Nephron (organoid): ENCODE measurements around the gene CNOT4.

Experiments
- H3K27ac Mint-ChIP-seq, 3 experiments: 2 replicates each; pipeline ENCODE4 v1.8.0; 2020; ENCODE audit warnings: mixed read lengths in 3 of 3, mild to moderate bottlenecking in 2 of 3, moderate library complexity in 1 of 3
- H3K27me3 Mint-ChIP-seq: 2 replicates; pipeline ENCODE4 v1.8.0; 2021; ENCODE audit warnings: low read depth, mild to moderate bottlenecking, moderate library complexity, mixed read lengths
- H3K36me3 Mint-ChIP-seq: 2 replicates; pipeline ENCODE4 v1.8.0; 2020; ENCODE audit warnings: low read depth, mixed read lengths
- H3K4me1 Mint-ChIP-seq: 2 replicates; pipeline ENCODE4 v1.8.0; 2020; ENCODE audit warnings: mixed read lengths
- H3K4me3 Mint-ChIP-seq, 3 experiments: 2 replicates each; pipeline ENCODE4 v1.8.0; 2020; ENCODE audit warnings: mild to moderate bottlenecking in 3 of 3, mixed read lengths in 3 of 3, moderate library complexity in 2 of 3
- H3K9me3 Mint-ChIP-seq: 2 replicates; pipeline ENCODE4 v1.8.0; 2020; ENCODE audit warnings: mixed read lengths
- TF ChIP-seq, protein P1 (sequence below), 3 experiments: fragments of 200-600 bp; sonication (generic); IDR thresholded peaks; one replicate each; pipeline ENCODE4 v1.5.0; 2021; ENCODE audit warnings: antibody characterized with exemption in 3 of 3; ENCODE audit not compliant: unreplicated experiment in 3 of 3

CNOT4 gene

GRCh38 chr7:135317676-135318325 lies 192.1 kb downstream of the CNOT4 start:
- peaks cover 22% of the 10 kb centered on the region for H3K4me1 Mint-ChIP-seq
- H3K4me3 Mint-ChIP-seq: no peak overlapping the region
- no peaks in the 10 kb centered on the region for H3K36me3 Mint-ChIP-seq
- no peaks in the 10 kb centered on the region for H3K9me3 Mint-ChIP-seq
- H3K27ac Mint-ChIP-seq: peak overlapping the region in 2 of 3 experiments; percentile 70 to 83
- TF ChIP-seq, protein P1, sequence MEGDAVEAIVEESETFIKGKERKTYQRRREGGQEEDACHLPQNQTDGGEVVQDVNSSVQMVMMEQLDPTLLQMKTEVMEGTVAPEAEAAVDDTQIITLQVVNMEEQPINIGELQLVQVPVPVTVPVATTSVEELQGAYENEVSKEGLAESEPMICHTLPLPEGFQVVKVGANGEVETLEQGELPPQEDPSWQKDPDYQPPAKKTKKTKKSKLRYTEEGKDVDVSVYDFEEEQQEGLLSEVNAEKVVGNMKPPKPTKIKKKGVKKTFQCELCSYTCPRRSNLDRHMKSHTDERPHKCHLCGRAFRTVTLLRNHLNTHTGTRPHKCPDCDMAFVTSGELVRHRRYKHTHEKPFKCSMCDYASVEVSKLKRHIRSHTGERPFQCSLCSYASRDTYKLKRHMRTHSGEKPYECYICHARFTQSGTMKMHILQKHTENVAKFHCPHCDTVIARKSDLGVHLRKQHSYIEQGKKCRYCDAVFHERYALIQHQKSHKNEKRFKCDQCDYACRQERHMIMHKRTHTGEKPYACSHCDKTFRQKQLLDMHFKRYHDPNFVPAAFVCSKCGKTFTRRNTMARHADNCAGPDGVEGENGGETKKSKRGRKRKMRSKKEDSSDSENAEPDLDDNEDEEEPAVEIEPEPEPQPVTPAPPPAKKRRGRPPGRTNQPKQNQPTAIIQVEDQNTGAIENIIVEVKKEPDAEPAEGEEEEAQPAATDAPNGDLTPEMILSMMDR (IDR thresholded peaks at IDR 0.05; ENCODE audit: unreplicated experiment in 3 of 3): no peak
- peaks cover 5% of the 10 kb centered on the region for H3K27me3 Mint-ChIP-seq

GRCh38 chr7:135316648-135317313 lies 193.1 kb downstream of the CNOT4 start:
- no peak overlapping the region for H3K27ac Mint-ChIP-seq
- H3K4me1 Mint-ChIP-seq: peaks cover 21% of the 10 kb centered on the region
- H3K36me3 Mint-ChIP-seq: no peaks in the 10 kb centered on the region
- no peaks in the 10 kb centered on the region for H3K9me3 Mint-ChIP-seq
- H3K27me3 Mint-ChIP-seq: peaks cover 5% of the 10 kb centered on the region
- TF ChIP-seq, protein P1 (IDR thresholded peaks at IDR 0.05; ENCODE audit: unreplicated experiment in 3 of 3): no peak
- H3K4me3 Mint-ChIP-seq: no peak overlapping the region

DNA sequence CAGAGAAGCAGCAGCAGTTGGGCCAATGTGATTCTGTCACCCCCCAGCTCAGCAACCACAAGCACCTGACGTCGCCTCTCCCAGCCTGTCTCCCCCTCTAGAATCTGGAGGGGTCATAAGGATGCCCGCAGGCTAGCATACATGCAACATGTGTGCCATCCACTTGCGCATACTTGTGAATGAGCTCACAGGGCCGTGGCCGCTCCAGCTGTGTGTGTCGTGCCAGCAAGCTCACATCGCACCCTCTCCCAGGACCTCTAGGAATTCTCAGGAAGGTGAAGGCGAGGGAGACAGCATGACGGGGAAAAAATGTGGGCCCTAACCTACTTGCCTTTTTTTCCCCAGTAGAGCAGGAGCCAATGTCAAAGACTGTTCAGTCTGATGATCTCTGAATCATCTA lies 195.9 kb downstream of the CNOT4 start:
- H3K36me3 Mint-ChIP-seq: no peaks in the 10 kb centered on the region
- peaks cover 7% of the 10 kb centered on the region for H3K4me1 Mint-ChIP-seq
- TF ChIP-seq, protein P1 (IDR thresholded peaks at IDR 0.05; ENCODE audit: unreplicated experiment in 3 of 3): no peak
- no peak overlapping the region for H3K4me3 Mint-ChIP-seq
- H3K27ac Mint-ChIP-seq: no peak overlapping the region
- H3K27me3 Mint-ChIP-seq: peaks cover 5% of the 10 kb centered on the region
- no peaks in the 10 kb centered on the region for H3K9me3 Mint-ChIP-seq
